ENCODE data around the gene ANK2.

DNA sequence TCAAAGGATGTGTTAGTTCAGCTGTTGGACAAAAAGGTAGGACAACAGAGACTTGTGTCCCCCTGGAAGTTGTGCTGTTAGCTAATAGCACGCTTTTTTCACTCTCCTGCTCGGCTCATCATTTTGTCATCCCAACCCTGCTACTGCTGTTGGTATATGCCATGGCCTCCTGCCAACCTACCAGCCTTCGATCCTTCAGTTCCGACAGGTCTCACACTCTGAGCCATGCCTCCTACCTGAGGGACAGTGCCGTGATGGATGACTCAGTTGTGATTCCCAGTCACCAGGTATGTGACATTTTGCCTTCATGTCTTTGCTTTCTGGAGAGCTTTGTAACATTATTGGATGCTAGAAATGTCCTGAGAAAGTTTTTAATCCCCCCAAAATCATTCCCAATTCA is 268.1 kb downstream of the ANK2 start:
- TF ChIP-seq, protein P1, sequence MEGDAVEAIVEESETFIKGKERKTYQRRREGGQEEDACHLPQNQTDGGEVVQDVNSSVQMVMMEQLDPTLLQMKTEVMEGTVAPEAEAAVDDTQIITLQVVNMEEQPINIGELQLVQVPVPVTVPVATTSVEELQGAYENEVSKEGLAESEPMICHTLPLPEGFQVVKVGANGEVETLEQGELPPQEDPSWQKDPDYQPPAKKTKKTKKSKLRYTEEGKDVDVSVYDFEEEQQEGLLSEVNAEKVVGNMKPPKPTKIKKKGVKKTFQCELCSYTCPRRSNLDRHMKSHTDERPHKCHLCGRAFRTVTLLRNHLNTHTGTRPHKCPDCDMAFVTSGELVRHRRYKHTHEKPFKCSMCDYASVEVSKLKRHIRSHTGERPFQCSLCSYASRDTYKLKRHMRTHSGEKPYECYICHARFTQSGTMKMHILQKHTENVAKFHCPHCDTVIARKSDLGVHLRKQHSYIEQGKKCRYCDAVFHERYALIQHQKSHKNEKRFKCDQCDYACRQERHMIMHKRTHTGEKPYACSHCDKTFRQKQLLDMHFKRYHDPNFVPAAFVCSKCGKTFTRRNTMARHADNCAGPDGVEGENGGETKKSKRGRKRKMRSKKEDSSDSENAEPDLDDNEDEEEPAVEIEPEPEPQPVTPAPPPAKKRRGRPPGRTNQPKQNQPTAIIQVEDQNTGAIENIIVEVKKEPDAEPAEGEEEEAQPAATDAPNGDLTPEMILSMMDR (IDR thresholded peaks at IDR 0.05; ENCODE audit: insufficient read depth, low read length, poor library complexity, severe bottlenecking), result no peak
- TF ChIP-seq EZH2phosphoT487 (conservative IDR thresholded peaks at IDR 0.05; ENCODE audit: low read length), result no peak

Measured in SU-DHL-6 (cell line).